Activated CD8-positive, alpha-beta T cell treated with anti-CD3 and anti-CD28 coated beads for 36 hours (primary cell): ENCODE measurements around the gene SNX32. TPM values are rescaled to one million over a fixed set of nuclear protein-coding genes. Genes with fewer than 3 reads are reported as not detected.
A peak's percentile ranks its signal among the peaks of the same experiment; 100 is the strongest.

Source experiments
- ATAC-seq: fragments of 200-7000 bp; cut with Tn5 transposase; one replicate; pipeline ENCODE4 v1.10.0; 2021; ENCODE audit warnings: mild to moderate bottlenecking, moderate library complexity
- CTCF ChIA-PET: fragments of 350-600 bp; sonication (Branson Sonifier 250); formaldehyde crosslinking; loops from one replicate; lab custom pipeline; 2021; ENCODE audit warnings: antibody characterized with exemption; lab: Charles Lee
- POLR2A ChIA-PET: fragments of 350-600 bp; sonication (Branson Sonifier 250); formaldehyde crosslinking; loops from one replicate; lab custom pipeline; 2021; ENCODE audit warnings: antibody characterized with exemption; lab: Charles Lee
- DNase-seq: peaks from one replicate; pipeline ENCODE4 v3.0.0-alpha.2; 2020
- H3K27ac Mint-ChIP-seq: one replicate; pipeline ENCODE4 v1.8.0; 2021; ENCODE audit warnings: mild to moderate bottlenecking, mixed read lengths
- H3K27me3 Mint-ChIP-seq: one replicate; pipeline ENCODE4 v1.8.0; 2021; ENCODE audit warnings: mixed read lengths
- H3K36me3 Mint-ChIP-seq: one replicate; pipeline ENCODE4 v1.8.0; 2021; ENCODE audit warnings: low read depth, mixed read lengths
- H3K4me1 Mint-ChIP-seq: one replicate; pipeline ENCODE4 v1.8.0; 2021; ENCODE audit warnings: low read depth, mixed read lengths
- H3K4me3 Mint-ChIP-seq: one replicate; pipeline ENCODE4 v1.8.0; 2021; ENCODE audit warnings: mild to moderate bottlenecking, moderate library complexity, mixed read lengths
- H3K9me3 Mint-ChIP-seq: one replicate; pipeline ENCODE4 v1.8.0; 2021; ENCODE audit warnings: mixed read lengths
- intact Hi-C: fragments of 100-400 bp; cut with micrococcal nuclease; formaldehyde crosslinking; loops from one replicate; pipeline ENCODE4 v1.10.0; 2022
- total RNA-seq, 2 experiments: library from RNA; stranded (reverse); gene quantifications; one replicate each; pipeline ENCODE4 v1.2.3, GENCODE V29; 2021
- TF ChIP-seq, protein P1 (sequence below): fragments of 200-600 bp; IDR thresholded peaks from one replicate; pipeline ENCODE4 v1.8.0; 2022; ENCODE audit warnings: antibody characterized with exemption, mild to moderate bottlenecking

SNX32 gene
- total RNA-seq, 2 experiments from 2014 or later = 1.6 to 2.1 TPM

GRCh38 chr11:65861165-65861505 lies 27.4 kb downstream of the SNX32 start:
- Mint-ChIP-seq H3K27ac (peak overlapping the region; percentile 99), H3K4me3 (peak overlapping the region; percentile 90), H3K4me1 (peaks cover 21% of the 10 kb centered on the region), H3K27me3 (no peaks in the 10 kb centered on the region), H3K36me3 (peaks cover 47% of the 10 kb centered on the region), H3K9me3 (no peaks in the 10 kb centered on the region)
- CTCF ChIA-PET = interaction anchor here (0.9 to 12.3 kb wide), 9 partner anchors 9 to 149 kb away, joined by 3 to 283 read pairs (median 14); partner anchors contain the start of genes AP5B1, CCDC85B, CTSW and FIBP
- POLR2A ChIA-PET = interaction anchor here (0.7 to 29.8 kb wide), 11 partner anchors 8 to 180 kb away, joined by 3 to 560 read pairs (median 3); partner anchors contain the start of genes CCDC85B, CTSW, EFEMP2 and FIBP
- intact Hi-C loops = no loop called here
- DNase-seq (no peak), ATAC-seq (no peak)
- TF ChIP-seq, protein P1, sequence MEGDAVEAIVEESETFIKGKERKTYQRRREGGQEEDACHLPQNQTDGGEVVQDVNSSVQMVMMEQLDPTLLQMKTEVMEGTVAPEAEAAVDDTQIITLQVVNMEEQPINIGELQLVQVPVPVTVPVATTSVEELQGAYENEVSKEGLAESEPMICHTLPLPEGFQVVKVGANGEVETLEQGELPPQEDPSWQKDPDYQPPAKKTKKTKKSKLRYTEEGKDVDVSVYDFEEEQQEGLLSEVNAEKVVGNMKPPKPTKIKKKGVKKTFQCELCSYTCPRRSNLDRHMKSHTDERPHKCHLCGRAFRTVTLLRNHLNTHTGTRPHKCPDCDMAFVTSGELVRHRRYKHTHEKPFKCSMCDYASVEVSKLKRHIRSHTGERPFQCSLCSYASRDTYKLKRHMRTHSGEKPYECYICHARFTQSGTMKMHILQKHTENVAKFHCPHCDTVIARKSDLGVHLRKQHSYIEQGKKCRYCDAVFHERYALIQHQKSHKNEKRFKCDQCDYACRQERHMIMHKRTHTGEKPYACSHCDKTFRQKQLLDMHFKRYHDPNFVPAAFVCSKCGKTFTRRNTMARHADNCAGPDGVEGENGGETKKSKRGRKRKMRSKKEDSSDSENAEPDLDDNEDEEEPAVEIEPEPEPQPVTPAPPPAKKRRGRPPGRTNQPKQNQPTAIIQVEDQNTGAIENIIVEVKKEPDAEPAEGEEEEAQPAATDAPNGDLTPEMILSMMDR = no peak

DNA sequence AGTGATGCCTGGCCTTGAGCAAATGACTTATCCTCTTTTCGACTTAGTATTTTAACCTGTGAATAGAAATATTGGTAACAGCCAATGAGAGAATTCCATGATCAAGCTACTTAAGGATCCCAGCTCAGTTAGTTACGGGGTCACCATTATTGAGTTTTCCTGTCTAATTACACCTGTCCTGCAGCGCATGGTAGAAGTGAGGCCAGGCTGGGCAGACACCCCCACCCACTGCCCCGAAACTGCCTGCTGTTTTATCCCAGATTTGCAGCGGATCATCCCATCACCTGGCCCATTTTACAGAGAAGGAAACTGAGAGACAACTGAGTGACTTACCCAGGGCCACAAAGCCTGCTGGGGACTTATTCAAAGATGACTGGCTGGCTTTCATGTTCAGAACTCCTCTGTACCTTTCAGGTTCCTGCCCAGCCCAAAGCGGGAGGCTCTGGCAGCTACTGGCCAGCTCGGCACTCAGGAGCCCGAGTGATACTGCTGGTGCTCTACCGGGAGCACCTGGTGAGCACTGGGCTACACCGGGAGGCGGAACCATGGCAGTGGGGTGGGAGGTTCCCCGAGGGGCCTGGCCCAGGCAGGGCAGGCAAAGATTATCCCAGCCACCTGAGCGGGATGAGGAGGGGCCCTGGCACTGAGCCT lies 27.9 kb downstream of the SNX32 start:
- peak overlapping the region; percentile 90 for H3K4me3 Mint-ChIP-seq
- POLR2A ChIA-PET = interaction anchor here (0.7 to 29.8 kb wide), 6 partner anchors 8 to 179 kb away, joined by 3 to 560 read pairs (median 3); partner anchors contain the start of genes CCDC85B, CTSW, EFEMP2 and FIBP
- H3K9me3 Mint-ChIP-seq = no peaks in the 10 kb centered on the region
- H3K4me1 Mint-ChIP-seq = peaks cover 16% of the 10 kb centered on the region
- H3K36me3 Mint-ChIP-seq = peaks cover 43% of the 10 kb centered on the region
- TF ChIP-seq, protein P1 = no peak
- DNase-seq (peak; percentile 3), ATAC-seq (no peak)
- intact Hi-C loops = no loop called here
- no peaks in the 10 kb centered on the region for H3K27me3 Mint-ChIP-seq
- peak overlapping the region; percentile 99 for H3K27ac Mint-ChIP-seq
- CTCF ChIA-PET = interaction anchor here (0.9 to 12.3 kb wide), 10 partner anchors 9 to 149 kb away, joined by 3 to 283 read pairs (median 10); partner anchors contain the start of genes AP5B1, CCDC85B, CTSW and FIBP

GRCh38 chr11:65862191-65862735 lies 28.5 kb downstream of the SNX32 start:
- peak overlapping the region; percentile 90 for H3K4me3 Mint-ChIP-seq
- no peak for DNase-seq
- POLR2A ChIA-PET = interaction anchor here (13.4 to 29.8 kb wide), 2 partner anchors 7 to 27 kb away, joined by 182 to 560 read pairs; partner anchors contain the start of genes CCDC85B, CTSW, EFEMP2 and FIBP
- peak overlapping the region; percentile 51 for H3K27ac Mint-ChIP-seq
- H3K36me3 Mint-ChIP-seq = peaks cover 43% of the 10 kb centered on the region
- H3K4me1 Mint-ChIP-seq = peaks cover 14% of the 10 kb centered on the region
- H3K9me3 Mint-ChIP-seq = no peaks in the 10 kb centered on the region
- no peaks in the 10 kb centered on the region for H3K27me3 Mint-ChIP-seq
- TF ChIP-seq, protein P1 = no peak
- intact Hi-C loops = no loop called here
- CTCF ChIA-PET = interaction anchor here (1.4 to 12.3 kb wide), 5 partner anchors 9 to 82 kb away, joined by 4 to 283 read pairs (median 14); partner anchors contain the start of genes AP5B1, CCDC85B, CTSW and FIBP
- ATAC-seq = no peak

DNA sequence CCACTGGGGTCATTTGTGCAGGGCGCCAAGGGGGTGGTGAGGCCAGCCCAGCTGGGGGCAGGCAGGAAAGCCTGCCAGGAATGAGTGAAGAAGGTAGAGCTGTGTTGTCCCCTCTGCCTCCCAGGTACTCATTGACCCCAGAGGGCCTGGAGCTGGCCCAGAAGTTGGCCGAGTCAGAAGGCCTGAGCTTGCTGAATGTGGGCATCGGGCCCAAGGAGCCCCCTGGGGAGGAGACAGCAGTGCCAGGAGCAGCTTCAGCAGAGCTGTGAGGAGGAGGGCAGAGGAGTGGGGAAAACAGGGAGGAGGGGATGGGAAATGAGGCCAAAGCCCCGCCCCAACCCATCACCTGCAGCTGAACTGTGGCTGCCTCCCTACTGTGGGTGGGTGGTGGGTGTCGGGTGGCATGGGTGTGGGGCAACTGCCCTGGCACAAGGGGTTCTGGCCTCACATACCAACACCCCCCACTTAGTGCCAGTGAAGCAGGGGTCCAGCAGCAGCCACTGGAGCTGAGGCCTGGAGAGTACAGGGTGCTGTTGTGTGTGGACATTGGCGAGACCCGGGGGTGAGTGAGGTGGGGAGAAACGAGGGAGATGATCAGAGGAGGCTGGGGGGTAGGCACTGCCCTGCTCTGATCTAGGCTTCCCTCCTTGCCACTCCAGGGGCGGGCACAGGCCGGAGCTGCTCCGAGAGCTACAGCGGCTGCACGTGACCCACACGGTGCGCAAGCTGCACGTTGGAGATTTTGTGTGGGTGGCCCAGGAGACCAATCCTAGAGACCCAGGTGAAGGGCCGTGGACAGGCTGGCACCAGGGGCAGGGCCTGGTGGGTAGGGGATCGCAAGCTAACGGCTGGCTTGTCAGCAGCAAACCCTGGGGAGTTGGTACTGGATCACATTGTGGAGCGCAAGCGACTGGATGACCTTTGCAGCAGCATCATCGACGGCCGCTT lies 29.5 kb downstream of the SNX32 start:
- POLR2A ChIA-PET = interaction anchor here (0.7 to 29.8 kb wide), 5 partner anchors 6 to 248 kb away, joined by 3 to 560 read pairs (median 3); partner anchors contain the start of genes CCDC85B, CTSW, EFEMP2 and FIBP
- TF ChIP-seq, protein P1 = no peak
- no peak for ATAC-seq
- CTCF ChIA-PET = interaction anchor here (1.4 to 12.3 kb wide), 2 partner anchors 8 to 25 kb away, joined by 6 to 283 read pairs; partner anchors contain the start of genes CCDC85B and FIBP
- H3K36me3 Mint-ChIP-seq = peaks cover 44% of the 10 kb centered on the region
- H3K9me3 Mint-ChIP-seq = no peaks in the 10 kb centered on the region
- peaks cover 16% of the 10 kb centered on the region for H3K4me1 Mint-ChIP-seq
- intact Hi-C loops = no loop called here
- H3K27me3 Mint-ChIP-seq = no peaks in the 10 kb centered on the region
- H3K27ac Mint-ChIP-seq = peak overlapping the region; percentile 51
- no peak for DNase-seq
- peak overlapping the region; percentile 90 for H3K4me3 Mint-ChIP-seq
